Suprapubic skin (tissue), 3 donors: ENCODE measurements around the gene ANKRD31.

Source experiments
- CTCF ChIP-seq, 2 donors: fragments of 200-600 bp in 1 of 2; fragments of 450-650 bp in 1 of 2; sonication (generic) in 1 of 2; IDR thresholded peaks; one replicate each; pipeline ENCODE4 v1.5.1; 2016 to 2019; ENCODE audit warnings: antibody characterized with exemption in 2 of 2, mild to moderate bottlenecking in 1 of 2, moderate library complexity in 1 of 2
- EP300 ChIP-seq: sonication (generic); formaldehyde crosslinking; IDR thresholded peaks from one replicate; pipeline ENCODE4 v1.6.1; 2017; ENCODE audit warnings: antibody characterized with exemption
- POLR2A ChIP-seq, 2 donors: fragments of 450-650 bp; IDR thresholded peaks; one replicate each; pipeline ENCODE4 v1.6.1; 2017; ENCODE audit warnings: antibody characterized with exemption in 2 of 2, mild to moderate bottlenecking in 2 of 2, moderate library complexity in 2 of 2

DNA sequence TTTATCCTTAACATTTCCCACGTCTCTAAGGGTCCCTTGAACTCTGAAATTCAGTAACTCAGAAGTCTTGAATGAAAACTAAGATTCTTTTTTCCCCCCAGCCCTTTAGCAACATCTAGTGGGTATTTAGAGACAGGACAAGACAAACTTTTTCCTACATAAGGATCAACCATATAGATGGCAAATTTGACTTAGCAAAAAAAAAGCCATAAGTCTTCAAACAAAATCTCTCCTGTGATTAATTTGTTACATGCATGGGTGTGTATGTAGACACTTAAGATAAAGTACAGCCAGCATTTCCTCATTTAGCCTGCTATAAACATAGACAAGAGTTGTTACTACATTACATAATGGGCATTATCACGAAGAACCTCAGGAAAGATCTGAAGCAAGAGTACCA lies 29.1 kb upstream of the ANKRD31 start:
- TF ChIP-seq CTCF (IDR thresholded peaks at IDR 0.05) (peak; percentile 35 to 52), POLR2A (IDR thresholded peaks at IDR 0.05) (no peak), EP300 (no peak)
